HG03159 (cell line): ENCODE results near the gene NFKBIA.
"Not testable (repeated sequence)": the region's sequence is repeated elsewhere in the genome, so short reads cannot be mapped to it uniquely, and the experiment has no call there.

Source experiments
- ATAC-seq: cut with Tn5 transposase; IDR thresholded peaks from one replicate; pipeline ENCODE4 v1.9.1; 2021; ENCODE audit warnings: mild to moderate bottlenecking, moderate library complexity; ENCODE audit not compliant: unreplicated experiment

Gene NFKBIA

GRCh38 chr14:35409595-35409994, 5.0 kb upstream of the NFKBIA start:
- no peak for ATAC-seq

GRCh38 chr14:35408026-35408425, 3.5 kb upstream of the NFKBIA start:
- ATAC-seq: no peak

GRCh38 chr14:35407306-35407630, 2.7 kb upstream of the NFKBIA start:
- no peak for ATAC-seq

GRCh38 chr14:35406506-35407305, 2.2 kb upstream of the NFKBIA start:
- no peak for ATAC-seq

GRCh38 chr14:35406090-35406489, 1.5 kb upstream of the NFKBIA start:
- ATAC-seq: no peak

- no peak for ATAC-seq
These were observed 901 bp upstream of the NFKBIA start for GRCh38 chr14:35405304-35405996.

GRCh38 chr14:35403603-35404448, 723 bp downstream of the NFKBIA start:
- ATAC-seq: peak; percentile 47

- ATAC-seq: no peak
These were observed 1.4 kb downstream of the NFKBIA start for GRCh38 chr14:35403114-35403602.

GRCh38 chr14:35402323-35403113, 2.0 kb downstream of the NFKBIA start:
- ATAC-seq: no peak

- no peak for ATAC-seq
These were observed 2.9 kb downstream of the NFKBIA start for GRCh38 chr14:35401422-35402265.

GRCh38 chr14:35400648-35401421, 3.7 kb downstream of the NFKBIA start:
- no peak for ATAC-seq

- no peak for ATAC-seq
These were observed 5.2 kb downstream of the NFKBIA start for GRCh38 chr14:35399083-35399937.

GRCh38 chr14:35398071-35398584, 6.4 kb downstream of the NFKBIA start:
- ATAC-seq: no peak

- not testable (repeated sequence) for ATAC-seq
These were observed 7.9 kb downstream of the NFKBIA start for GRCh38 chr14:35396610-35397009.

GRCh38 chr14:35395283-35395682, 9.3 kb downstream of the NFKBIA start:
- no peak for ATAC-seq

GRCh38 chr14:35394326-35395013, 10.1 kb downstream of the NFKBIA start:
- ATAC-seq: no peak

- no peak for ATAC-seq
These were observed 10.7 kb downstream of the NFKBIA start for GRCh38 chr14:35393826-35394225.
